Middle frontal gyrus (tissue), 1 donor: ENCODE data around the gene DNAH6.
A peak's percentile ranks its signal among the peaks of the same experiment; 100 is the strongest.
"Not testable (repeated sequence)": the region's sequence is repeated elsewhere in the genome, so short reads cannot be mapped to it uniquely, and the experiment has no call there.

Experiments
- DNase-seq: peaks from one replicate; pipeline ENCODE4 v3.0.0-alpha.2; 2015; ENCODE audit warnings: low spot score; ENCODE audit errors: extremely low spot score

DNAH6 gene, protein sequence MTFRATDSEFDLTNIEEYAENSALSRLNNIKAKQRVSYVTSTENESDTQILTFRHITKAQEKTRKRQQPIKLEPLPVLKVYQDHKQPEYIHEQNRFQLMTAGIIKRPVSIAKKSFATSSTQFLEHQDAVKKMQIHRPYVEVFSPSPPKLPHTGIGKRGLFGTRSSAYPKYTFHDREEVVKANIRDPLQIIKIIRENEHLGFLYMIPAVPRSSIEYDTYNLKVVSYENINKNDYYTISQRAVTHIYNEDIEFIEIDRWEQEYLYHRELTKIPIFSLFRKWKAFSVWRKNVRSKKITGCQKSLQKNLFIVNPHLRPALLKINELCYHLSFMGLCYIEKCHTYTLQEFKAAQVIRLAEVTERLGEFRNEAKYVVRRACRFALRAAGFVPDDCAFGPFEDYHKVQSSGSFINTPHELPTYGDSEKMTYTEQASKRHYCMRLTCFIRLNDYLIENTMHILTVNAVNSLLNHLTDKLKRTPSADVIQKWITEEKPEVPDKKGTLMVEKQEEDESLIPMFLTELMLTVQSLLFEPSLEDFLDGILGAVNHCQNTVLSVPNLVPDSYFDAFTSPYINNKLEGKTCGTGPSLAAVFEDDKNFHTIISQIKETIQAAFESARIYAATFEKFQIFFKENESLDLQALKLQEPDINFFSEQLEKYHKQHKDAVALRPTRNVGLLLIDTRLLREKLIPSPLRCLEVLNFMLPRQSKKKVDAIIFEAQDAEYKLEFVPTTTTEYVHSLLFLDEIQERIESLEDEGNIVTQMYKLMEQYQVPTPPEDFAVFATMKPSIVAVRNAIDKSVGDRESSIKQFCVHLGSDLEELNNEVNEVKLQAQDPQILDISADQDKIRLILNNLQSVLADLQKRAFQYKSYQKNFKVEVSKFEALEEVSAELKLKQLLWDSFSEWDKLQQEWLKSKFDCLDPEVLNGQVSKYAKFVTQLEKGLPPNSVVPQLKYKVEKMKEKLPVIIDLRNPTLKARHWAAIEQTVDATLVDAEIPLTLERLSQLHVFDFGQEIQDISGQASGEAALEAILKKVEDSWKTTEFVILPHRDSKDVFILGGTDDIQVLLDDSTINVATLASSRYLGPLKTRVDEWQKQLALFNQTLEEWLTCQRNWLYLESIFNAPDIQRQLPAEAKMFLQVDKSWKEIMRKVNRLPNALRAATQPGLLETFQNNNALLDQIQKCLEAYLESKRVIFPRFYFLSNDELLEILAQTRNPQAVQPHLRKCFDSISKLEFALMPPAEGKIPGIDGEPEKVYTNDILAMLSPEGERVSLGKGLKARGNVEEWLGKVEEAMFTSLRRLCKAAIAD (N-terminal part only)

GRCh38 chr2:84516234-84516986 lies at the start of gene DNAH6:
TSS of gene DNAH6 (plus strand) at chr2:84516498. CDS start at chr2:84517827, 1,329 bp downstream.
- peak; percentile 85 for DNase-seq

DNA sequence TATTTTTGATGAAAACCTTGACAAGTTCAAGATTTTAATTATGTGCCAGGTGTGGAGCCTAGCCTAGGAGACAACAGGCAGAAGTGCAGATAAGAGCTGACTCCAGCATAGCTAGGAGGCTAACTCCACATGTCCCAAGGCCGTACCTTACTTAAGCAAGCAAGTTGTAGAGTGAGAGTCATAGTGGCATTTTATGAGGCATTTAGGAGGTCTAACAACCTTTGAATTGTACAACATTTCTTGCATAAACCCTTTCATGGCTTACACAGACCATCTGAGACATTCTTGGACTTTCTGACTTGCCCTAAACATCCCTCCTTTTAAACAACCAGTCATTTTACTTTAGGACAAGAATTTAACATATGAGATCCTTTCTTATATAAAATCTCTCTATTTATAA lies 48.9 kb upstream of the DNAH6 start:
- DNase-seq: no peak

- not testable (repeated sequence) for DNase-seq
These were observed 43.9 kb upstream of the DNAH6 start for GRCh38 chr2:84472423-84472822.

DNA sequence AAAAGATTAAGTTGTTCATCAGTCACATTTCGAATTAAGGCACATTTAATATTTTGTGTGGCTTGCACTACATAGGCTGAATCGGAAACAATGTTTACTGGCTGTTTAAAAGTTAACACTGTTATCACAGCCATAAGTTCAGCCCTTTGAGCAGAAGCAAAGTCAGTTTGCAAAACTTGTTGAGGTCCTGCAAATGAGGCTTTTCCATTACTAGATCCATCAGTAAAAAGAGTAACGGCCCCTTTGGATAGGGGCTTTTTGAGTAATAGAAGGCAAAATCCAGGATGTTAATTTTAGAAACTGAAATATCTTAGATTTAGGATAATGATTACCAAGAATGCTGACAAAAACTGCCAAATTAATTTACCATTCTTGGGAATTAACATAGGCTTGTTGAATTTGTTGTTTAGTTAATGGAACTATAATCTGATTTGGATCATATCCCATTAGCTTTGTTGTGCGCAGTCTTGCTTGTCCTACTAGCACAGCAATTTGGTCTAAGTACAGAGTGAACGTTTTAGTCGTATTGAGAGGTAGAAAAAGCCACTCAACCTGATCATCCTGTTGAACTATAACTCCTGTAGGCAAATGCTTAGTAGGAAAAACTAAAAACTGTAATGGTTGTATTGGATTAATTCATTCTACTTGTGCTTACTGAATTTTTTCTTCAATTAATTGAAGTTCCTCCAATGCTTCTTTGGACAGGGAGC lies 43.3 kb upstream of the DNAH6 start:
- no peak for DNase-seq

GRCh38 chr2:84474176-84474575 lies 42.1 kb upstream of the DNAH6 start:
- DNase-seq: no peak

DNA sequence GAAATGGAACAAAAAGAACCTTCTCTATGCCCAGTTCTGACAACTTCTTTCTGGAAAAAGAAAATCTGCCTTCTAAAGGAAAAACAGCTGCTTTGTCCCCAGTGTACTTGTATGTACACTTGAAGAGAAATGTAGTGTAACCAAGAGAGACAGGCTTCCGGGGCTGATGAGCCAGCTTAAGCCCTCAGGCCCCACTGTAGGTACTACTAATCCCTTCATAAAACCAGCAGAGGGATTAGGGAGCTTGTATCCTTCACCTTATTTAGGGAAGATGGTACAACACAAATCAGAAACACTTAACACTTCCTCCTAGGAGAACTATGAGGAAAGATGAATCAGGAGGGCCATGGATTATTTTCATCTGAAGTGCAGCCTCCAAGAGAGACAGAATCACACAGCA lies 38.4 kb upstream of the DNAH6 start:
- no peak for DNase-seq

DNA sequence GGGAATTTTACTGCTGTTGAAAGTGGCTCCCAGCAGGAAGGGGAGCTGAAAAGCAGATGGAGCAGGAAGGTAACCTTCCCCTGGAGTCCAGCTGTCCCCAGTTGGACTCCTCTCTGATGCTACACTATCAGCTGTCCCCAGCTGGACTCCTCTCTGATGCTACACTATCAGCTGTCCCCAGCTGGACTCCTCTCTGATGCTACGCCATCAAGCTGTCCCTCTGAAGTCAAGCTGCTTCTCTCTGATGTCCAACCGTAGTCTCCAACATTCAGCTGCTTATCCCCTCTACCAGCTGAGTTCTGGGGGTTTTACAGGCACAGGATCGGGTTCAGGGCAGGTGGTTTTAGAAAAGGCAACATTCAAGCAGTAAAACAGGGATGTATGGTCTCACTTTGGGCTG lies 37.4 kb upstream of the DNAH6 start:
- no peak for DNase-seq

DNA sequence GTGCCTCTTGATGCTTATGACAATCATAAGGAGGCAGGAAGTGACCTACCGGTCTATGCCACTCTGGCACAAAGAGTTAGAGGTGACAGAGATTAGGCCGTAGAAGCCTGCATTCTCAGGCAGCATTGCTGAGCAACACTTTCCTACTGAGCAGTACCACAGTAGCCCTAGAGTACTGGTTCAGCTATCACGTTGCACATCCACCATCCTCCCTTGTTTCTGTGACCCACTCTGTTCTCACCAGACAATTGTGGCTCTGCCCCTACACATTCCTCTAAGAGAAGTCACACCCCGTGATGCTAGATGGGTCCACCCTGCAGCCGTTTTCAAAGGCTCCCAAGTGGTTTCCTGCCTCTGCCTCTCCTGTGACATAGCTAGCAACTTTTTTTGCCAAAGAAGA lies 34.6 kb upstream of the DNAH6 start:
- DNase-seq: no peak

- DNase-seq: peak; percentile 24
These were observed 33.7 kb upstream of the DNAH6 start for GRCh38 chr2:84482603-84483002.

GRCh38 chr2:84483320-84483719 lies 33.0 kb upstream of the DNAH6 start:
- no peak for DNase-seq

- no peak for DNase-seq
These were observed 29.7 kb upstream of the DNAH6 start for GRCh38 chr2:84486441-84487115.

DNA sequence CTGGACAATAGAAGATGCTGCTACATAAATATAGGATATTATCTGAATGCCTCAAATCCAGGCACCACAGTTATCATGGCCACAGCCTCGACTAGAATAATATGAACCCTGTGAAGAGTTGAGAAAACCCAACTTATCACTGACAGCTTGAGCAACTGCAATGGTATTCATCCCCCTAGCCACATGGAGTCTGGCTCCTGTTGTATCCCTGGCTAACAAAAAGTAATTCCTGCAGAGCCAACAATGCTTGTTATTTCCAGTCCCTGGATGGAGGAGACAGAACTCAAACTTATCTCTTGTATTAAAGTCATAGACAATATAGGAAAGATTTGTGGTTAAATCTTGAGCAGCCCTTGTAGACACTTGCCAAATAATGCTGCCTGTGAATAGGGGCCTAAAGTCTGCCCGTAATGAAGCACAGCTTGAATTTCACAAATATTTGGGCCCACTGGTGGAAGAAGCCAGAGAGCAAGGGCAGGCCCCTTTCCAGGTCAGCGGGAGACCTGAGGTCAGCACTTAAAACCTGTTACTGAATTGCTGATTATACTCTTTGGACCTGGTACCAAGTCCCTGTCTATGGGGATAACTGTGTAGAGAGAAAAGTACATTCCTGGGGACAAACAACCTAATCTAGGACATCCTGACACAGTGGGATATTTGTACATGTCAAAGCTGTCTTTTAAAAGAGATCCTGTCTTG lies 28.9 kb upstream of the DNAH6 start:
- DNase-seq: no peak

- DNase-seq: no peak
These were observed 25.0 kb upstream of the DNAH6 start for GRCh38 chr2:84491256-84491655.

DNA sequence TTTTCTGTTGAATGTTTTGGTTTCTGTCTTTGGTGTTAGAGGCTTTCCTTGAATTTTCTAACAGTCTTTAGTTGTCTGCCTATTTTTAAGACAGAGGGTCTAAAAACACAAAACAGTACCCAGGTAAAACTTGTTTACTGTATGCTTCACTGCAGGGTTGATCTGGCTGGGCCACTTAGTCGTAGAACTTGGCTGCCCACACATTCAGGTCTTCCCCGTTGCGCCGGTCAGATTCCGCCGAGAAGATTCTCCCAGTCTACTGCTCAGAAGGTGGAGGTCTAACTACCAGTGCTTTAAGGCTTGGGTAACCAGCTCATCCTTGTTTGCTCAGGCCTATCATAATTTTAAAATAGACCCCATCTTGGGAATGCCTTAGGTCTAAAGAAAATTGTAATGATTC lies 24.6 kb upstream of the DNAH6 start:
- DNase-seq: no peak

DNA sequence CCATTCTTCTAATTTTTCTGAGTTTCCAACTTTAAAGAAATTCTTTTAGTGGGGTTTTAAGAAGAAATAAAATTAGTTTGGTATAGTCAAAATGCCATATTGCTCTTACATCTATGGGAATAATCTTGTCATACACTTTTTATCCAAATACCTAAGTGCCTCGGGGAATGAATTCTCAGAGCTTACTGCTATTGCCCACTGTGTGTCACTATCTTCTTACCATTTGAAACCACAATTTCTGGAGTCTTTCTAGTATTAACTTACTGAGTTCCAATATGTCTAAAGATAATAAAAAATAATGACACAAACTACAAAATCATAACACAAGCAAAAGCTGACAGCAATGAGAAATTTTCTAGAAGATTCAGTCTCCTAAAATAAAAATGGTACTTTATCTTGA lies 23.7 kb upstream of the DNAH6 start:
- no peak for DNase-seq

DNA sequence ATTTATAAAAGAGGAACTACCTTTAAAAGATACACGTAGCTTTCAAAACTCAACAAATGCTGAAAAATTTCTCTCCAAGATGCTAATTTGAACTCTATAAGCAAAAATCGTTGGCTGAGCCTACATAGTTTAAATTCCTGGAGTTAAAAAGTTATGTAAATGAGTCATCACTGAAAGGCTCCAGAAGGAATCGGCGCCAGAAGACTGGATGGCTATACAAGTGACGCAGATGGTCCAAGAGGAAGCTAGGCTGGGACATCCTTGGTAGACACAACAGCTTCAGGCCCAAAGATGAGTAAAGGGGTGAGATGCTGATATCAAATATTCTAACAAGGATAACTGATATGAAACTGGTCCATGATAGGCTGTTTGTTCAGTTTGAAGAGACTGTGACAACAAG lies 22.8 kb upstream of the DNAH6 start:
- DNase-seq: peak; percentile 46

DNA sequence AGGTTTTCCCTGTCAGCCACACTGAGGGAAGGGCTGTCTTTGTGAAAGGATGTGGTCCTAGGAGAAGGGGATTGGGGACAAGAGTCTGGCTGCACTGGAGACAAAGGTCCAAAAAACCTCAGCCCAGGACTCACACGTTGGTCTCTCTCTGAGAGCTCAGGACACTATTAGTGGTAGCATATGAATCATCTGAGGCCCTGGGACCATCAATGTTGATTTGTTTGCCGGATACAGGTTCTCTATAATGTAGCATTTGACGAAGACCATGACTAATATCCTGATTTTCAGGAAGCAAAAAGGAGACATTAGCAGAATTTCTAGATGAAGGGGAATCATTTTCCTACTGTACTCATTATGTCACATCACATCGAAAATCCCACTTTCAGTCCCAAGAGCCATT lies 22.2 kb upstream of the DNAH6 start:
- DNase-seq: no peak

- DNase-seq: peak; percentile 69
These were observed 20.7 kb upstream of the DNAH6 start for GRCh38 chr2:84495539-84496146.

DNA sequence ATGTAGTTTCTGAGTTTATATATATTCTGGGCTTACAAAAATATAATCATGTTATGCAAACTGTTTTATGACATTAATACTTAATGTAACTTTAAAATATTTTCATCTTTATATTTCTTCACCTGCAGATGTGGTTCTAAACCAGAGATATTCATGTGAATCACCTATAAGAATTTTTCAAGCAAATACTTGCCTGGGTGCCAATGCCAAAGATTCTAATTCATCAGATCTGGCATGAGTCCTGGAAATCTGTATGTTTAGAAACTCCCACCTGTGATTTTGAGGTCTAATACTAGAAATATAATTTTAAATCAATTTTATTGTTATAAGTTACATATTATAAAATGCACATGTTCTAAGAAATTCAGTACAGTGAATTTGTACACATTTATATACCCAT lies 19.9 kb upstream of the DNAH6 start:
- DNase-seq: no peak
